HG03565 (cell line): ENCODE measurements around the gene GATAD2A.

Experiments used
- ATAC-seq: cut with Tn5 transposase; IDR thresholded peaks from one replicate; pipeline ENCODE4 v1.9.1; 2021; ENCODE audit warnings: mild to moderate bottlenecking, moderate library complexity; ENCODE audit not compliant: unreplicated experiment

GATAD2A gene

DNA sequence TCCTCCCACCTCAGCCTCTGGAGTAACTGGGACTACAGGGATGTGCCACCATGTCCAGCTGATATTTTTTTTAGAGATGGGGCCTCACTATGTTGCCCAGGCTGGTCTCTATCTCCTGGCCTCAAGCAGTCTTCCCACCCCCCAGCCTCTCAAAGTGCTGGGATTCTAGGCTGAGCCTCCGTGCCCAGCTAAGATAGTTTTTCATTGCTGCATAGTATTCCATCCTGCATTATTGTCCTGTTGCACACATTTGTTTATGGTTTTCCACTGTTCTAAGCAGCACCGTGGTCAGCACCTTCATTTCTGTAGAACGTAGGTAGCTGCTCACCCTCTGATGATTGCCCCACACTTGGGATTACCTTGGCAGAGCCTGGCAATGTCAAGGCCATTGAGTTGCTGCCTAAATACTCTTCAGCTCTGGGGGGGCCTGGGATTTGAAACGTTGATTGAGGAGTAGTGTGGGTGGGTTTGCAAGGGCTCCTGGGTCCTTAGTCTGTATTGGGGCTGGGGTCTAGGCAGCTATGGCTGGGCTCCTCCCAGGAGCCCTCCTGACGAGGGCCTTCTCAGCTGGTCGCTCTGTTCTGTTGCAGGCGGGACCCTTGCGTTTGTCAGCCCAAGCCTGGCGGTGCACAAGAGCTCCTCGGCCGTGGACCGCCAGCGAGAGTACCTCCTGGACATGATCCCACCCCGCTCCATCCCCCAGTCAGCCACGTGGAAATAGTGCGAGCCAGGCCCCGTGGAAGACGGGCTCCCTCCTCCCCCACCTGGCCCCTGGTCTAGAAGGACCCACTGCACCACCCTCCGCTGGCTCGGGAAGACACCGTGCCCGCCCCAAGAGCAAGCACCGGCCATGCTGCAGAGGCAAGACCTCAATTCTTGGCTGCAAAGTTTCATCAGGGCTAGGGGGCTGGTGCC lies 99.5 kb downstream of the GATAD2A start:
- no peak for ATAC-seq

DNA sequence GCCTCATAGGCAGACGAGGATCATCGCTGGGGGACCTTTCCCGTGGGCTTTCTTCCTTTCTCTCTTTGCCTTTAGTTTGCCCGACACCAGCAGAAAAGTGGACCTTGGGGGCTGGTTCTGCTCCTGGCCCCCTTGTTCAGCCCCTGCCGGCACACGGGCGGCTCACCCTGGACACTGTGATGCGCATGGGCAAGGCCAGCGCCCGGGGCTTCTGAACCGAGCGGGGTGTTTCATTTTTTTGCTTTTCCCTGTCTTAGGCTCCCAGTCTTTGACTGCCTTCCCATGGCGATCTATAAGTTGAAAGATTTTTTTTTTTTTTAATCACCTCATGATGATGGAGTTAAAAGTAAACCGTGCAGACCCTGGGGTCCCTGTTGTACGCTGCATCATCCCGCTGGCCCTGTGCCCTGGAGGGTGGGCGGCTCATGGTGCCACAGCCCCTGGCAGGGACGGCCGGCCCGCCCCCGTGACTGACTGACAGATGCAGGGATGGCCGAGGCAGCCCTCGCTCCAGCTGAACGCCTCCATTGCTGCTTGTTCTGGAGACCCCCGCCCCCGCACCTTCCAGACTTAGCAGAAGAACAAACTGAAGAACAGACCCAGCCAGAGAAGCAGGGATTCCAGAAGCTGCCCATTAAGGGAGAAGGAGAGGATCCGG lies 100.3 kb downstream of the GATAD2A start:
- ATAC-seq: no peak

DNA sequence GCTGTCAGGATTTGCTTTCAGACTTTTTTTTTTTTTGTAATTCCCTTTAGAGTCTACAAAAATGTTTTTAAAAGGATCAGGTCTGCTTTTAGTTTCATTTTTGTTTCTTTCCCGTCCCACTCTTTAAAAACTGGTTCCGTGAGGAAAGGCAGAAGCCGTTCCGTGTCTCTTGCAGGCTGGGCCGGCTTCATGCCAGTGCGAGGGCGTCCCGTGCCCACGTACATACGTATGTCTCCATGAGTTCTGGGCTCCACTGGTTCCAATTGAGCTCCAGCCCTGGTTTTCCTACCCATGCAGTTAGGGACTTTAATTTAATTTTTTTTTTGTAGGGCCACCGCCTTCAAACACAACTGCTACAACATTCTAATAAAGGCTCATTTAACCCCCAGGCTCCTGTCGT lies 101.1 kb downstream of the GATAD2A start:
- ATAC-seq: no peak

DNA sequence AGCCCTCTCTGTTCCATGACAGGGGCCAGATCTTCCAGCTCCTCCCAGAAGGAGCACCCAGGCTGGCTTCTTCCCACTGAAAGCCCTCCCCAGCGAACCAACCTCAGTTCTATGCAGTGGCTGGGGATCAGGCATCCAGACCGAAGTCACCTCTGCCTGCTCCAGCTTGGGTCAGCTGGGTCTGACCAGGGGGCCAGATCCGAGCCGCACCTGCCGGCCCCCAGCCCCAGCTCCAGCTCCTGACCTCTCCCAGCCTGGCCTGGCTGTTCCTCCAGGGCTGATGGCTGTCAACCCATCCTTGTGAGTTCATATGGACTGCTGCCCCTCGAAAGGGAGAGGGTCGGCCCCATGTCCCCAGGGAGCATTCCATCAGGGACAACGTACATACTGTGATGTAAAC lies 101.9 kb downstream of the GATAD2A start:
- ATAC-seq: no peak

DNA sequence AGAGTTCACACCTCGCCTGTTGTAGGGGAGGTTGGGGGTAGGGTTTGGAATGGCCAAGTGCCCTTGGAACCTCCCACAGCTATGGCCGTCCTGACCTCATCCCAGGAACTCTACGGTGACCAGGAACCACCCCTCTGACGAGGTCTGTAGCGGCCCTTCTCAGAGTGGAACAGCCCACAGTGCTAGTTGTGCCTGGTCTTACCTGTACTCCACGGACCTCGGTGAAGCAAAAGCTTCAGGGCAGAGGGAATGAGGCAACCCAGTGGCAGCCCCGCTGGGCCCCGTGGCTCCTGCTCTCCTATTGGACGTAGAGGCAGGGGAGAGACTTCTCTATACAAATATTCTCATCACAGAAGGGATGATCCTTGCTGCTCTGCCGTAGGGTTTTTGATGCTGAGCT lies 102.7 kb downstream of the GATAD2A start:
- ATAC-seq: no peak

DNA sequence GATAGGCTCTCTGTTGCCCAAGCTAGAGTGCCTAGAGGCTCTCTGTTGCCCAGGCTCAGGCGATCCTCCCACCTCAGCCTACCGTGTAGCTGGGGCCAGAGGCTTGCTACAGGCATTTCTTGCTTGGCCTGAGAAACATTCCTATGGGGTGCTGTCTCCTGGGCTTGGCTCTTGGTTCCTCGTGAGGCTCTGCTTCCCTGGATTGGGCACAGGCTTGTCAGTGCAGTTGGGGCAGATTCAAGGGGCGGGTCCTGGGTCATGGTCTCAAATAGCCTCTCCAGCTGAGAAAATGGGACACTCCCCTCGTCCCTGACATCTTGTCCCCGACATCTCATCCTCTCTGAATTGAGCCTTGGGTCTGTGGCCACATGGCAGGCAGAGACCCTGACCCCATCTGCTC lies 105.0 kb downstream of the GATAD2A start:
- no peak for ATAC-seq

DNA sequence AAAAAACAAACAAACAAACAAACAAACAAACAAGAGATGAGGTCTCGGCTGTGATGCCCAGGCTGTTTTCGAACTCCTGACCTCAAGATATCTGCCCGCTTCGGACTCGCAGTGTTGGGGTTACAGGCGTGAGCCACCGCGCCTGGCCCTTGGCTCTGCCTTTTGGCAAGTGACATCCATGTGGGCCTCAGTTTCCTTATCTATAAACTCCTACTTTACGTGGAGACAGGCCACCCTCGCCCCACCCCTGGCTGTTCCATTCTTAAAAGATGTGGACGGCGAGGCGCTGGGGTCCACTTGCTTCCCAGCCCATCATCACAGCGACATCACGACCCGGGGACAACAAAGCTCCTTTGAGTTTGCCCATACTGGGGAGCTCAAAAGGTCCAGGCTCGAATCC lies 108.2 kb downstream of the GATAD2A start:
- no peak for ATAC-seq

DNA sequence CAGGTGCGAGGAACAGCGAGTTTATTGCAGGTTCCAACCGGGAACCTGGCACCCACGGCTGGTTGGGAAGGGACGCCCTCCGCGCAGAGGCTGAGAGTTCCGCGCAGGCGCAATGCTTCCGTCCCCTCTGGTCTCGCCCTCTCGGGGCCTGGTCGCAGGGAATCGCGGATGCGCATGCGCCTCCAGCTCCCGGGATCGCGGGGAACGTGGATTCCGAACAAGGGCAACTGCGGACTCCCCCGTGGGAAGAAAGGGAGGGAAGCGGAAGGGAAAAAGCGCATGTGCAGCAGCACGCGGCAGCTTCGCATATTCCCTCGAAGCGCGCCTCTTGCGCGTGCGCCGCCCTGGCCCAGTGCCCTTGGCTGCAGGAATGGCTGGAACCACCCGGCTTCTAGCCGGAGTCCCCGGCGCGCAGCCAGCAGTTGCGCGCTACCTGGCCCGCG lies 108.8 kb downstream of the GATAD2A start:
- ATAC-seq: no peak

DNA sequence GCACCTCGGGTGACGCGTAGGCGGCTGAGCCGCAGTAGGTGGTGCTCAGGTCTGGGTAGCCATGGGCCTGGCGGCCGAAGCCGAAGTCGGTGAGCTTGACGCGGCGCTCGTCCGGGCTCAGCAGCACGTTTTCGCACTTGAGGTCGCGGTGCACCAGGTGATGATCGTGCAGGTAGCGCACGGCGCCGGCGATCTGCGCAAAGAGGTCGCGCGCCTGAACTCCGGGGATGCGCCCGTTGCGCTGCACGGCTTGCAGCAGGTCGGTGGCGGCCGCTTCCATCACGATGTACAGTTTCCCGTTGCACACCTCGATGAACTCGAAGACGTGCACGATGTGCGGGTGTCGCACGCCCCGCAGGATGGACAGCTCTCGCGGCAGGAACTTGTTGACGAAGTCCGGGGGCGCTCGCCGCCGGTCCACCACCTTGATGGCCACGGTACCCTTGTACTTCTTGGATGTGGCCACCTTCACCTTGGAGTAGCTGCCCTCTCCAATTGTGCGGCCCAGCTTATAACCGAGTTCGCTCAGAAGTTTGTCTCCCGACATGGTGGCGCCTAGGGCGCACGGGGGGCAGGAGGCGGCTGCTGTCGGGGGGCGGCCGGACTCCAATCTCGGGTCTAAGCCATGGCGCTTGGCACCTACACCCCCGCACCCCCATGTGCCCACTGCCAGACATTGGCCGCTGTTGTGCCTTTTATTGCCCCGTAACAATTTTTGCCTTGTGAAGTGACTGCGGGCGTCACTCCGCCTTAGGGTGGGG lies 109.6 kb downstream of the GATAD2A start, which contains the start of gene TSSK6:
TSS of gene TSSK6 (minus strand) at position 668 of the 761 bp plus-strand sequence. CDS start at position 547, 121 bp downstream.
- ATAC-seq: no peak

DNA sequence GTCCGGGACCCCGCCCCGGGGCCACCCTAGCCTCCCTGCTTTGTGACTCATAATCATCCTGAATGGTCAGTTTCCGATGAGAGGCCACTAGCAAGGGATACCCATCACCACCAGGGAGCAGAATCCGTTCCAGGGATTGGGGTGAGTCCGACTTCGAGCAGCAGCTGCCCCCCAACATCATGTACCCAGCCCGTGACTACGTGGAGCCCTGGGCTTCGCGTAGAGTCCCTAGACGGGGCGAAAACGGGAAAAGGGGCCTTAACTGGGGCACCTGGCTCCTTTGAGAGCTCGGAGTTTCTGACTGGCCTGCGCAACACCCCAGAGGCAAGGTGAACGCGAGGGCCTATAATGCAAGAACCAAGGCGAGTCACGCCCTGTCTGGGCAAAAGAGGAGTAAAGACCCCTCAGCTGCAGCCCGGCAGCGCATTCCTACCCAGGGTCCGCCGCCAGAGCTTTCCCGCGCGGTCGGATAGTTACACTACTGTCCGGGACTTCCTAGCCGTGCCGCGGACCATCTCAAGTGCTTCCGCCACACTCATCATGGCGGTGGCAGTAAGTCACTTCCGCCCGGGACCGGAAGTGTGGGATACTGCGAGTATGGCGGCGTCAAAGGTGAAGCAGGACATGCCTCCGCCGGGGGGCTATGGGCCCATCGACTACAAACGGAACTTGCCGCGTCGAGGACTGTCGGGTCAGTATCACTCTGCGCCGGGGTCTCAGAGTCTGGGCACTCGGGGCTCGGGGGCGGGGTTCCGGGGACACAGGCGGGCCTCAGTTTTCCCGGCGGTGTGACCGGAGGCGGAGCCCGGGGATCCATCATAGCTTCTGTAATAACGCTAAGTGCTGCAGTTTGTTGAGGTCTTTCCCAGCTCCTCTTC lies 110.4 kb downstream of the GATAD2A start, which contains the start of gene NDUFA13:
TSS of gene NDUFA13 (plus strand) at position 584 of the 878 bp plus-strand sequence. CDS start at position 598, 14 bp downstream.
- ATAC-seq: peak; percentile 95

DNA sequence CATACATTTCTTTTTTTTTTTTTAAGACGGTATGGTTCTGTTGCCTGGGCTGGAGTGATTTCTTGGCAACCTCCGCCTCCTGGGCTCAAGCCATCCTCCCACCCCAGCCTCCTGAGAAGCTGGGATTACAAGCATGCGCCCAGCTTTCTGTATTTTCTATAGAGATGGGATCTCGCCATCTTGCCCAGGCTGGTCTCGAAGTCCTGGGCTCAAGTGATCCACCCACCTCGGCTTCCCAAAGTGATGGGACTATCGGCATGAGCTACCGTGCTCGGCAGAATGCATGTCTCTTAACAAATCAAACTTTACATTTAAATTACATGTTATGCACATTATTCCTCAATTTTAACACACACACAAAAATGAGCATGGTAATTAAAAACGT lies 111.8 kb downstream of the GATAD2A start:
- no peak for ATAC-seq

DNA sequence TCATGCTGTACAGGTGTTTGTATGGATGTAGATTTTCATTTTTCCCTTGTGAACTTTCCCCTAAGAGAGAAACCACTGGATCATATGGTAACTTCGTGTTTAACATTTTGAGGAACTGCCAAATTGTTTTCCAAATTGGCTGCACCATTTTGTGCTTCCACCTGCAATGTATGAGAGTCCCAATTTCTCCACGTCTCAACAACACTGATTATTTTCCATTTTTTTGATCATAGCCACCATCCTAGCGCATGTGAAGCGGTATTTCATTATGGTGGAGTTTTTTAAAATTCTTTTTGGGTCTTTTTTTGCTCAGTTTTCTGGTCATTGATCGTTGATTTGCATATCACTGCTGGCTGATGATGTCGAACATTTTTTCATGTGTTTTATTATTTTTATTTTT lies 115.5 kb downstream of the GATAD2A start:
- ATAC-seq: no peak

DNA sequence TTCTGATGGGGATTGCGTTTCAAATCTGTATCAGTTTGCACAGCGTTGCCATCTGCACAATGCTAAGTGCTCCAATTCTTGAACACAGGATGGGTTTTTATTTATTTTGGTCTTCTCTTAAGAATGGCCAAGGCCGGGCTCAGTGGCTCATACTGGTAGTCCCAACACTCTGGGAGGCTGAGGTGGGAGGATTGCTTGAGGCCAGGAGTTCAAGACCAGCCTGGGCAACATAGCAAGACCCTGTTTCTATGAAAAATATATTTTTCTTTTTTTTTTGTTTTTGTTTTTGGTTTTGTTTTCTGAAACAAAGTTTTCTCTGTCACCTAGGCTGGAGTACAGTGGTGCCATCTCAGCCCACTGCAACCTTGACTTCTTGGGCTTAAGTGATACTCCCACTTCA lies 117.7 kb downstream of the GATAD2A start:
- ATAC-seq: no peak

DNA sequence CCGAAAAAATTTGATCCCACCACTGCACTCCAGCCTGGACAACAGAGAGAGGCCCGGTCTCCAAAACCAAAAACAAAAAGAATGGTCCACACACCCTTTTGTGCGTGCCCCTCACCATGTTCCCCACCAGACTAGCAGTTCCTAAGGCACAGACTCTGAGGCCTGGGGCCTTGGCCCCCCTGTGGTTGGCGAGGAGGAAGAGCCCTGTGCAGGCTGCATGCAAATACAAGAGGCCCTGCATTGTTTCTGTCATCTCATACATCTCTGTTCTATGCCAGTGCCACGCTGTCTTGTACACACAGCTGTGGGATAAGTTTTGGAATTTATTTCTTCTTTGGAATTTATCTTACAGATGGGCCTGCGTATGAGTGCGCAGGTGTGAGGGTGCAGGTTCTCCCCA lies 118.6 kb downstream of the GATAD2A start:
- ATAC-seq: no peak

DNA sequence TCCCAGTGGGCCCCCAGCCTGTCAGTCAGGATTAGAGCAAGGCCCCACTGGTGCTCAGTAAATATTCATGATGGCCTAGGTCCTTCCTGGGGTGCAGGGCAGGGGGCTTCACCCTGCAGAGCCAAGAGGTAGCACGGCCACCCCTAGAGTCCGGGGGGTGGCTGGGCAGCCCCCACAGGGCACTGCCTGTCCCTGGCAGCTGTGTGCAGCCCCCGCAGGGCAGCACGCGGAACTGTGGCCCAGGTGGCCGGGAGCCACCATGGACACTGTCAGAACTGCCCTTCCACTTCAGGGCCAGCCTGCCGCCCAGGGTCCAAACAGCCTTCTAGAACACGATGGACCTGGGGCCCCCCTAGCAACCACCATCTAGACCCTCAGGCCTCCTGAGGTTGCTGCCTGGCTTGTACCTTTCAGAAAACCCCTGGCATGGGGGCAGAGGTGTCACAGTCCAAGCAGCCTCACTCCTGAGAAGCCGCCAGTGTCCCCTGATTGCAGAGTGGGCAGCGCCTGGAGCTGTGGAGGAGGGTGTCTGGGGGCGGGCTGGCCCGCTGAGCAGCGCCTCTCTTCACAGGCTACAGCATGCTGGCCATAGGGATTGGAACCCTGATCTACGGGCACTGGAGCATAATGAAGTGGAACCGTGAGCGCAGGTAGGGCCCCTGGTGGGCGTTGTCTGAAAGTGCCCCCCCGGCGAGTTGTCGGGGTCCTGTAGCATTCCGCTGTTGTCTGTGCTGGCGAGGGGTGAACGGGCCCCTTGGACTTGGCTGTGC lies 120.3 kb downstream of the GATAD2A start:
- no peak for ATAC-seq

DNA sequence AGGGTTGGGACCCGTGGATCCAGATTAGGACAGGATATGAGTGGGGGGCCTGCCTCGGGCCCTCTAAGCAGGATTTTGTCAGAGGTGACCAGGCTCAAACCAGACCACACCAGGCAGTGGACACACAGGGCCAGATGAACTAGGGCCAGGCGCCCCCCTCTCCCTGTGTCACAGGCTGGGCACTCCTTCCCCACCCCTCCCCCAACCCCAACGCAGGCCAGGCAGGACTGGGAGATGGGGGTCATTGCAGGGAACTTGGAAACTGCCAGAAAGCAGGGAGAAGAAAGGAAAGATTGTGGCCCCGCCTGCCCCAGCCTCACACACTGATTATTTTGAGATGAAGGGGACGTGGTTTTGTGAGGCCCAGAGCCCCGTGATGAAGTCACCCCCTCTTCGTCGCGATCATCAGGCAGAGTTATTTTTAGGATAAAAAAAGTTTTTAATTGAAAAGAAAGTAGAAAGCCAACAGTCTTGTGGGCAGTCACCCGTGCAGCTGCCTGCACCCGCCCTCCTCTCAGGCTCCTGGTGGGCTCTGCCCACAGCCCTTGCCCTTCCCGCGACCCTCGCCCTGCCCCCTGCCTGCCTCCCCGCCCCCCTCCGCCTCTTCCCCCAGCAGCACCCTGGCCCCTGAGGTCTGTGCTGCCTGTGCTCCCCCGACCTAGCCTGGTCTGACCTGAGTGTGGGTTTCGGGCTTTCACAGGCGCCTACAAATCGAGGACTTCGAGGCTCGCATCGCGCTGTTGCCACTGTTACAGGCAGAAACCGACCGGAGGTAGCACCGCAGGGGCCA lies 121.3 kb downstream of the GATAD2A start:
- no peak for ATAC-seq

DNA sequence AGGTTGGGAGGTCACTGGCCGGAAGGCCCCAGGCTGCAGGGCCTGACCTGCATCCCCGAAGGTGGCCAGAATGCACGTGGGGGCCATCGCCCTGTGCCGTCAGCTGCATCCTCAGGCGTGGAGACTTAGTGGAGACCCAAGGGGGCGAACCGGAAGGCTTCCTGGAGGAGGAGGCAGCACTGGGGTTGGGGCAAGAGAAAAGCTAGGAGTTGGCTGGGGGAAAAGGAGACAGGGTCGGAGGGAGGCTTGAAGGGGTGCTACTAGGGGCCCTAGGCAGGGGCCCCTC lies 121.8 kb downstream of the GATAD2A start:
- no peak for ATAC-seq

DNA sequence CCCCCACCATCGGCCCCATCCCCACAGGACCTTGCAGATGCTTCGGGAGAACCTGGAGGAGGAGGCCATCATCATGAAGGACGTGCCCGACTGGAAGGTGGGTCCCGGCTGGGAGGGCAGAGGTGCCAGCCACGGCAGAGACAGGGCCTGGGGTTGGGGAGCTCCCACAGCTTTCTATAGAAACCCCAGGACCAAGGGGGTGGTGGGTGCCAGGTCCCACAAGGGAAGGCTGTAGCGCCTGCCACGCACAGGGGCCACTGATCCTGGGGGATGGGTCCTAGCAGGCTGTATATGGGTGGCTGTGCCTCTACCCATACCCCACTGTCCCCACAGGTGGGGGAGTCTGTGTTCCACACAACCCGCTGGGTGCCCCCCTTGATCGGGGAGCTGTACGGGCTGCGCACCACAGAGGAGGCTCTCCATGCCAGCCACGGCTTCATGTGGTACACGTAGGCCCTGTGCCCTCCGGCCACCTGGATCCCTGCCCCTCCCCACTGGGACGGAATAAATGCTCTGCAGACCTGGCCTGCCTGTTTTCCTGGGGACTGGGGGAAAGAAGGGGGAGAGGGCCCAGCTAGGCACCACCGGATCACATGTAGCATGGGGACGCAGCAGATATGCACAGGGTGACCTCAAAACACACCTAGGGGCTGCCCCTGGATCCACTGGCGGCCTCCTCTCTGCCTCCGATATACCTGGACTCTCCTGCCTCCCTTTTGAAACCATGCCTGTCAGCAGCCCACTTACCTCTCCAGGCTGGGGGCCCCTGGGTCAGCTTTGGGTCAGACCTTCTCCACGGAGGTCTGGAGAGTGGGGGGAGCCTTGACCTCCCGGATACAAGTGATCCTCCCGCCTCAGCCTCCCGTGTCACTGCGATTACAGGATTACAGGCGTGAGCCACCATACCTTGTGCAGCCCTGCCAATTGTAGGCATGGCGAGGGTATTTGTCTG lies 122.5 kb downstream of the GATAD2A start:
- no peak for ATAC-seq
